Measurements from ENCODE around the gene DCUN1D5. TPM values are rescaled to one million over a fixed set of nuclear protein-coding genes. Genes with fewer than 3 reads are reported as not detected.

DCUN1D5 gene
- total and polyA plus RNA-seq, 4 donors, result 12.0 to 17.7 (median 15.1) TPM

DNA sequence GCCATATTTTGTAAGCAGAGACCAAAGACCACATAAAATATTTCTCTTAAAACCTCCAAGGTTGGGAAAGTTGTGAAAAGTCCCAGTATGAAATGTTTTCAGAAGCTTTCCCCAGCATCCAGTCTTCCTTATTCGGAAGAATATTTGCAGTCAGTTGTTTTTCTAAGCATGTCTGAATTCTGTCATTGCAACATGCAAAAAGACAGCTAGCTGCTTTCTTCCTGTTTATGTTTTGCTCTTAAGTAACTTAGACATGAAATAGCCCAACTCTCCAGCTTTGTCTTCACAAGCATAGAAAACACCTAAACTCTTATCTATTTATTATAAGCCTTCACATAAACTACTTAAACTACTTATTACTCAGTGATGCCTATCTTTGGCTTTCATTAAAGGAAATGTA lies 78.5 kb downstream of the DCUN1D5 start:
- Histone ChIP-seq H3K36me3 (ENCODE audit: control insufficient read depth in 4 of 4, insufficient read depth in 3 of 4, low read depth in 1 of 4, low read length in 3 of 4) (no peaks in the 10 kb centered on the region), H3K4me3 (ENCODE audit: low read depth in 1 of 3, low read length in 3 of 3) (no peak overlapping the region), H3K27ac (ENCODE audit: low read depth in 1 of 2, low read length in 2 of 2) (no peak overlapping the region), H3K9ac (ENCODE audit: low read depth in 1 of 2, low read length in 2 of 2) (no peak overlapping the region), H3K4me1 (ENCODE audit: control insufficient read depth in 4 of 4, insufficient read depth in 4 of 4, low read length in 3 of 4) (no peaks in the 10 kb centered on the region), H3K9me3 (ENCODE audit: control insufficient read depth in 4 of 4, low read length in 3 of 4) (peaks cover 0 to 1% (median 0%) of the 10 kb centered on the region in 4 donors), H3K27me3 (ENCODE audit: control insufficient read depth in 4 of 4, insufficient read depth in 4 of 4, low read length in 3 of 4) (no peaks in the 10 kb centered on the region)
- 77% methylated on average over 1 of the region's 1 CpG for WGBS
- no peak for TF ChIP-seq HNF4G (IDR thresholded peaks at IDR 0.05)
- no peak for TF ChIP-seq ATF3 (IDR thresholded peaks at IDR 0.05)
- no peak for TF ChIP-seq FOXA1 (IDR thresholded peaks at IDR 0.05)
- TF ChIP-seq NR2F2 (IDR thresholded peaks at IDR 0.05), result no peak
- no peak for TF ChIP-seq YY1 (IDR thresholded peaks at IDR 0.05)
- TF ChIP-seq MAX (IDR thresholded peaks at IDR 0.05), result no peak
- TF ChIP-seq RXRA (IDR thresholded peaks at IDR 0.05), result no peak
- TF ChIP-seq RAD21 (IDR thresholded peaks at IDR 0.05), result no peak
- no peak for TF ChIP-seq JUND (IDR thresholded peaks at IDR 0.05)
- TF ChIP-seq, protein P1, sequence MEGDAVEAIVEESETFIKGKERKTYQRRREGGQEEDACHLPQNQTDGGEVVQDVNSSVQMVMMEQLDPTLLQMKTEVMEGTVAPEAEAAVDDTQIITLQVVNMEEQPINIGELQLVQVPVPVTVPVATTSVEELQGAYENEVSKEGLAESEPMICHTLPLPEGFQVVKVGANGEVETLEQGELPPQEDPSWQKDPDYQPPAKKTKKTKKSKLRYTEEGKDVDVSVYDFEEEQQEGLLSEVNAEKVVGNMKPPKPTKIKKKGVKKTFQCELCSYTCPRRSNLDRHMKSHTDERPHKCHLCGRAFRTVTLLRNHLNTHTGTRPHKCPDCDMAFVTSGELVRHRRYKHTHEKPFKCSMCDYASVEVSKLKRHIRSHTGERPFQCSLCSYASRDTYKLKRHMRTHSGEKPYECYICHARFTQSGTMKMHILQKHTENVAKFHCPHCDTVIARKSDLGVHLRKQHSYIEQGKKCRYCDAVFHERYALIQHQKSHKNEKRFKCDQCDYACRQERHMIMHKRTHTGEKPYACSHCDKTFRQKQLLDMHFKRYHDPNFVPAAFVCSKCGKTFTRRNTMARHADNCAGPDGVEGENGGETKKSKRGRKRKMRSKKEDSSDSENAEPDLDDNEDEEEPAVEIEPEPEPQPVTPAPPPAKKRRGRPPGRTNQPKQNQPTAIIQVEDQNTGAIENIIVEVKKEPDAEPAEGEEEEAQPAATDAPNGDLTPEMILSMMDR (IDR thresholded peaks at IDR 0.05; ENCODE audit: low read depth, low read length, missing input control), result no peak
- TF ChIP-seq, protein P2, sequence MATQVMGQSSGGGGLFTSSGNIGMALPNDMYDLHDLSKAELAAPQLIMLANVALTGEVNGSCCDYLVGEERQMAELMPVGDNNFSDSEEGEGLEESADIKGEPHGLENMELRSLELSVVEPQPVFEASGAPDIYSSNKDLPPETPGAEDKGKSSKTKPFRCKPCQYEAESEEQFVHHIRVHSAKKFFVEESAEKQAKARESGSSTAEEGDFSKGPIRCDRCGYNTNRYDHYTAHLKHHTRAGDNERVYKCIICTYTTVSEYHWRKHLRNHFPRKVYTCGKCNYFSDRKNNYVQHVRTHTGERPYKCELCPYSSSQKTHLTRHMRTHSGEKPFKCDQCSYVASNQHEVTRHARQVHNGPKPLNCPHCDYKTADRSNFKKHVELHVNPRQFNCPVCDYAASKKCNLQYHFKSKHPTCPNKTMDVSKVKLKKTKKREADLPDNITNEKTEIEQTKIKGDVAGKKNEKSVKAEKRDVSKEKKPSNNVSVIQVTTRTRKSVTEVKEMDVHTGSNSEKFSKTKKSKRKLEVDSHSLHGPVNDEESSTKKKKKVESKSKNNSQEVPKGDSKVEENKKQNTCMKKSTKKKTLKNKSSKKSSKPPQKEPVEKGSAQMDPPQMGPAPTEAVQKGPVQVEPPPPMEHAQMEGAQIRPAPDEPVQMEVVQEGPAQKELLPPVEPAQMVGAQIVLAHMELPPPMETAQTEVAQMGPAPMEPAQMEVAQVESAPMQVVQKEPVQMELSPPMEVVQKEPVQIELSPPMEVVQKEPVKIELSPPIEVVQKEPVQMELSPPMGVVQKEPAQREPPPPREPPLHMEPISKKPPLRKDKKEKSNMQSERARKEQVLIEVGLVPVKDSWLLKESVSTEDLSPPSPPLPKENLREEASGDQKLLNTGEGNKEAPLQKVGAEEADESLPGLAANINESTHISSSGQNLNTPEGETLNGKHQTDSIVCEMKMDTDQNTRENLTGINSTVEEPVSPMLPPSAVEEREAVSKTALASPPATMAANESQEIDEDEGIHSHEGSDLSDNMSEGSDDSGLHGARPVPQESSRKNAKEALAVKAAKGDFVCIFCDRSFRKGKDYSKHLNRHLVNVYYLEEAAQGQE (IDR thresholded peaks at IDR 0.05), result no peak
- TF ChIP-seq, protein P3, sequence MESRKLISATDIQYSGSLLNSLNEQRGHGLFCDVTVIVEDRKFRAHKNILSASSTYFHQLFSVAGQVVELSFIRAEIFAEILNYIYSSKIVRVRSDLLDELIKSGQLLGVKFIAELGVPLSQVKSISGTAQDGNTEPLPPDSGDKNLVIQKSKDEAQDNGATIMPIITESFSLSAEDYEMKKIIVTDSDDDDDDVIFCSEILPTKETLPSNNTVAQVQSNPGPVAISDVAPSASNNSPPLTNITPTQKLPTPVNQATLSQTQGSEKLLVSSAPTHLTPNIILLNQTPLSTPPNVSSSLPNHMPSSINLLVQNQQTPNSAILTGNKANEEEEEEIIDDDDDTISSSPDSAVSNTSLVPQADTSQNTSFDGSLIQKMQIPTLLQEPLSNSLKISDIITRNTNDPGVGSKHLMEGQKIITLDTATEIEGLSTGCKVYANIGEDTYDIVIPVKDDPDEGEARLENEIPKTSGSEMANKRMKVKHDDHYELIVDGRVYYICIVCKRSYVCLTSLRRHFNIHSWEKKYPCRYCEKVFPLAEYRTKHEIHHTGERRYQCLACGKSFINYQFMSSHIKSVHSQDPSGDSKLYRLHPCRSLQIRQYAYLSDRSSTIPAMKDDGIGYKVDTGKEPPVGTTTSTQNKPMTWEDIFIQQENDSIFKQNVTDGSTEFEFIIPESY (IDR thresholded peaks at IDR 0.05), result no peak
- no peak for TF ChIP-seq FOXA2 (IDR thresholded peaks at IDR 0.05)
- TF ChIP-seq SP1 (IDR thresholded peaks at IDR 0.05), result no peak
- TF ChIP-seq EGR1 (IDR thresholded peaks at IDR 0.05; ENCODE audit: low read depth in 2 of 2), result no peak
- no peak for DNase-seq (ENCODE audit: low spot score)

Other genes starting within 250 kb of the DCUN1D5 start
- not detected for gene MMP3, start 248.6 kb downstream of the DCUN1D5 start, total RNA-seq
- gene MMP3, start 248.6 kb downstream of the DCUN1D5 start, polyA plus RNA-seq, result not detected
- not detected for gene MMP12, start 217.2 kb downstream of the DCUN1D5 start, total RNA-seq
- gene MMP12, start 217.2 kb downstream of the DCUN1D5 start, polyA plus RNA-seq, result not detected
- not detected for gene MMP13, start 136.4 kb downstream of the DCUN1D5 start, total RNA-seq
- gene MMP13, start 136.4 kb downstream of the DCUN1D5 start, polyA plus RNA-seq, result not detected
- 1 to 10 TPM; 2.9 to 3.3 TPM for gene DYNC2H1, start 17.3 kb upstream of the DCUN1D5 start, total RNA-seq
- gene DYNC2H1, start 17.3 kb upstream of the DCUN1D5 start, polyA plus RNA-seq, result 1 to 10 TPM in 1 of 2 donors, under 1 TPM in 1; 0.77 to 1.3 TPM